GM19193 (cell line): Measurements from ENCODE around the gene TP63.

Experiments used
- POLR2A ChIP-seq: IDR thresholded peaks from 4 replicates; pipeline ENCODE4 v1.6.1; 2011; ENCODE audit not compliant: insufficient read depth, insufficient read length; ENCODE audit errors: extremely low read depth

Gene TP63

GRCh38 chr3:189851682-189852081 lies 220.5 kb downstream of the TP63 start:
- TF ChIP-seq POLR2A = no peak

- TF ChIP-seq POLR2A = no peak
Measured at GRCh38 chr3:189853906-189854305, 222.7 kb downstream of the TP63 start.

- TF ChIP-seq POLR2A = no peak
Measured at GRCh38 chr3:189860296-189860695, 229.1 kb downstream of the TP63 start.

- TF ChIP-seq POLR2A = no peak
Measured at GRCh38 chr3:189862385-189862998, 231.3 kb downstream of the TP63 start.

- TF ChIP-seq POLR2A = no peak
Measured at GRCh38 chr3:189863031-189863430, 231.8 kb downstream of the TP63 start.

GRCh38 chr3:189868061-189868460 lies 236.9 kb downstream of the TP63 start:
- no peak for TF ChIP-seq POLR2A

- TF ChIP-seq POLR2A = no peak
Measured at GRCh38 chr3:189869165-189869564, 238.0 kb downstream of the TP63 start.

- TF ChIP-seq POLR2A = no peak
Measured at GRCh38 chr3:189871418-189871817, 240.2 kb downstream of the TP63 start.

- no peak for TF ChIP-seq POLR2A
Measured at GRCh38 chr3:189883113-189883753, 252.0 kb downstream of the TP63 start.

GRCh38 chr3:189890496-189890895 lies 259.3 kb downstream of the TP63 start:
- TF ChIP-seq POLR2A = no peak

- TF ChIP-seq POLR2A = no peak
Measured at GRCh38 chr3:189896533-189896932, 265.3 kb downstream of the TP63 start.

GRCh38 chr3:189897406-189897805 lies 266.2 kb downstream of the TP63 start:
- TF ChIP-seq POLR2A = no peak

GRCh38 chr3:189898559-189899153 lies 267.5 kb downstream of the TP63 start:
- TF ChIP-seq POLR2A = no peak

GRCh38 chr3:189899186-189899585 lies 268.0 kb downstream of the TP63 start:
- TF ChIP-seq POLR2A = no peak

GRCh38 chr3:189900578-189900977 lies 269.4 kb downstream of the TP63 start:
- TF ChIP-seq POLR2A = no peak

GRCh38 chr3:189901481-189901880 lies 270.3 kb downstream of the TP63 start:
- TF ChIP-seq POLR2A = no peak
